Neural cell (in vitro differentiated cells): ENCODE results near the gene SF3B2. TPM values are rescaled to one million over a fixed set of nuclear protein-coding genes. Genes with fewer than 3 reads are reported as not detected.
A peak's percentile ranks its signal among the peaks of the same experiment; 100 is the strongest.

Experiments
- H2AFZ ChIP-seq: fragments of 200-600, 300-800 bp; sonication (generic), shearing (Covaris generic); 2 replicates; pipeline ENCODE4 v1.6.0; 2014; ENCODE audit warnings: low read depth, mild to moderate bottlenecking, antibody characterized with exemption, low read length, moderate library complexity
- H3F3A ChIP-seq: fragments of 200-600 bp; shearing (Covaris generic); 2 replicates; pipeline ENCODE4 v1.6.1; 2016; ENCODE audit warnings: mild to moderate bottlenecking, moderate library complexity, mixed read lengths, antibody characterized with exemption, low read length; ENCODE audit not compliant: insufficient read depth, poor library complexity, severe bottlenecking
- H3K27ac ChIP-seq: fragments of 200-600, 300-800 bp; sonication (generic), shearing (Covaris generic); 2 replicates; pipeline ENCODE4 v1.5.1; 2014; ENCODE audit warnings: mild to moderate bottlenecking, low read length, moderate library complexity
- H3K27me3 ChIP-seq: fragments of 300-800, 200-600 bp; sonication (generic), shearing (Covaris generic); 2 replicates; pipeline ENCODE4 v1.6.0; 2014; ENCODE audit warnings: mild to moderate bottlenecking, low read depth, low read length, moderate library complexity; ENCODE audit not compliant: insufficient read depth
- H3K36me3 ChIP-seq: fragments of 300-800, 200-600 bp; sonication (generic), shearing (Covaris generic); 2 replicates; pipeline ENCODE4 v1.5.1; 2014; ENCODE audit warnings: mild to moderate bottlenecking, antibody characterized with exemption, low read length, moderate library complexity; ENCODE audit not compliant: insufficient read depth
- H3K4me2 ChIP-seq: fragments of 300-800, 200-600 bp; sonication (generic), shearing (Covaris generic); 2 replicates; pipeline ENCODE4 v1.6.0; 2014; ENCODE audit warnings: mild to moderate bottlenecking, low read length
- H3K4me3 ChIP-seq: fragments of 300-800, 200-600 bp; sonication (generic), shearing (Covaris generic); 2 replicates; pipeline ENCODE4 v1.5.1; 2014; ENCODE audit warnings: mild to moderate bottlenecking, low read length, moderate library complexity
- H3K79me2 ChIP-seq: fragments of 200-600 bp; shearing (Covaris generic); replicated peaks from 2 replicates; pipeline ENCODE4 v1.6.0; 2014; ENCODE audit warnings: mild to moderate bottlenecking, low read length, moderate library complexity; ENCODE audit not compliant: insufficient read depth
- H3K9ac ChIP-seq: fragments of 300-800, 200-600 bp; sonication (generic), shearing (Covaris generic); 2 replicates; pipeline ENCODE4 v1.6.1; 2016; ENCODE audit warnings: mild to moderate bottlenecking, low read length, mixed read lengths
- H3K9me2 ChIP-seq: fragments of 200-600 bp; shearing (Covaris generic); 2 replicates; pipeline ENCODE4 v1.6.1; 2016; ENCODE audit warnings: mild to moderate bottlenecking, low read length, mixed read lengths; ENCODE audit not compliant: insufficient read depth
- H3K9me3 ChIP-seq: fragments of 200-600, 300-800 bp; sonication (generic), shearing (Covaris generic); 2 replicates; pipeline ENCODE4 v1.6.1; 2016; ENCODE audit warnings: mild to moderate bottlenecking, mixed run types, low read length, moderate library complexity, mixed read lengths
- H4K20me1 ChIP-seq: fragments of 200-600 bp; shearing (Covaris generic); 2 replicates; pipeline ENCODE4 v1.6.1; 2016; ENCODE audit warnings: mild to moderate bottlenecking, mixed run types; ENCODE audit not compliant: insufficient read depth
- CTCF ChIP-seq: fragments of 450-650 bp; IDR thresholded peaks from 2 replicates; pipeline ENCODE4 v1.5.1; 2014; ENCODE audit warnings: antibody characterized with exemption, mild to moderate bottlenecking, moderate library complexity; ENCODE audit not compliant: poor library complexity, severe bottlenecking
- EP300 ChIP-seq: fragments of 450-650 bp; conservative IDR thresholded peaks from 2 replicates; pipeline ENCODE4 v1.6.1; 2014; ENCODE audit warnings: antibody characterized with exemption, mild to moderate bottlenecking, moderate library complexity; ENCODE audit not compliant: poor library complexity, severe bottlenecking
- EZH2 ChIP-seq: fragments of 200-600, 300-800 bp; shearing (Covaris generic), sonication (generic); IDR thresholded peaks from 2 replicates; pipeline ENCODE4 v1.6.1; 2014; ENCODE audit warnings: antibody characterized with exemption, low read length, borderline replicate concordance, mild to moderate bottlenecking; ENCODE audit not compliant: insufficient read depth, poor library complexity, severe bottlenecking
- MXI1 ChIP-seq: fragments of 450-650 bp; conservative IDR thresholded peaks from 2 replicates; pipeline ENCODE4 v1.6.1; 2014; ENCODE audit warnings: antibody characterized with exemption, mild to moderate bottlenecking; ENCODE audit not compliant: poor library complexity, severe bottlenecking
- POLR2AphosphoS5 ChIP-seq: IDR thresholded peaks from 2 replicates; pipeline ENCODE4 v1.6.1; 2012
- RAD21 ChIP-seq: fragments of 450-650 bp; conservative IDR thresholded peaks from 2 replicates; pipeline ENCODE4 v1.6.1; 2014; ENCODE audit warnings: antibody characterized with exemption, mild to moderate bottlenecking, moderate library complexity
- REST ChIP-seq: IDR thresholded peaks from 2 replicates; pipeline ENCODE4 v1.6.1; 2012; ENCODE audit warnings: borderline replicate concordance
- SMC3 ChIP-seq: fragments of 450-650 bp; conservative IDR thresholded peaks from 2 replicates; pipeline ENCODE4 v1.6.1; 2014; ENCODE audit warnings: antibody characterized with exemption, mild to moderate bottlenecking, moderate library complexity; ENCODE audit not compliant: poor library complexity
- TAF1 ChIP-seq: IDR thresholded peaks from 2 replicates; pipeline ENCODE4 v1.6.1; 2012; ENCODE audit warnings: low read depth
- polyA plus RNA-seq: library from polyadenylated mRNA; depleted of rRNA; stranded (reverse); fragments of >200 nt; gene quantifications from 2 replicates; pipeline ENCODE4 v1.2.3, GENCODE V29; 2014

SF3B2 gene
- polyA plus RNA-seq, 1 donor from 2014 or later: 121 TPM

- Histone ChIP-seq H3K4me3 (no peak overlapping the region), H3K4me2 (no peak overlapping the region), H3F3A (peaks cover 4% of the 10 kb centered on the region), H3K9ac (no peak overlapping the region), H2AFZ (no peak overlapping the region), H3K27me3 (no peaks in the 10 kb centered on the region), H3K9me2 (no peaks in the 10 kb centered on the region), H3K36me3 (peaks cover 14% of the 10 kb centered on the region), H3K27ac (no peak overlapping the region), H4K20me1 (no peaks in the 10 kb centered on the region), H3K9me3 (no peaks in the 10 kb centered on the region), H3K79me2 (peaks cover 18% of the 10 kb centered on the region)
- TF ChIP-seq CTCF (no peak), POLR2AphosphoS5 (no peak), REST (no peak), SMC3 (no peak), RAD21 (no peak), EZH2 (no peak), EP300 (no peak), TAF1 (no peak), MXI1 (no peak)
Measured at GRCh38 chr11:66067640-66068039, 15.5 kb downstream of the SF3B2 start.

GRCh38 chr11:66068154-66068821 is 16.1 kb downstream of the SF3B2 start:
- Histone ChIP-seq H3K27me3 (no peaks in the 10 kb centered on the region), H3K27ac (no peak overlapping the region), H4K20me1 (no peaks in the 10 kb centered on the region), H3K79me2 (peaks cover 24% of the 10 kb centered on the region), H3K36me3 (peaks cover 14% of the 10 kb centered on the region), H3K4me2 (no peak overlapping the region), H3K9me2 (no peaks in the 10 kb centered on the region), H2AFZ (no peak overlapping the region), H3K4me3 (no peak overlapping the region), H3K9ac (no peak overlapping the region), H3K9me3 (no peaks in the 10 kb centered on the region), H3F3A (peaks cover 4% of the 10 kb centered on the region)
- peak; percentile 61 for TF ChIP-seq RAD21
- TF ChIP-seq CTCF: peak; percentile 84
- no peak for TF ChIP-seq EZH2
- no peak for TF ChIP-seq EP300
- no peak for TF ChIP-seq POLR2AphosphoS5
- no peak for TF ChIP-seq REST
- TF ChIP-seq SMC3: peak; percentile 64
